ENCODE data around the gene NANP.

The NANP gene

DNA sequence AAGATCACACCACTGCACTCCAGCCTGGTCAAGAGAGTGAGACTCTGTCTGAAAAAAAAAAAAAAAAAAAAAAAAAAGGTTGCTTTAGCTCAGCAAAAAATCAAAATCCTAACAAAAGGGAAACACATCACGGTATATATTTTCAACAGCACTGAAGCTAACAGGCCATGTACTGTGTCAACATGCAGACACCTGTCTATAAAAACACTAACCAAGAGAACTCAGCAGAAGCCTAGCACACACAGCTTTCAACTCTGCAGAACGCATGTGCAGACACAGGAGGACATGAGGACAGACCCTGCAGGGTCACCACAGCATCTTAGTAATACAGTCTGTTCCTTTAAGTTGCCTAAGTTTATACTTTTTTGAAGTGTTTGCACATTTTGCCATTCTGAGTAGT is 52.0 kb downstream of the NANP start:
- no peak for DNase-seq (ENCODE audit: low read depth in 2 of 2)

DNA sequence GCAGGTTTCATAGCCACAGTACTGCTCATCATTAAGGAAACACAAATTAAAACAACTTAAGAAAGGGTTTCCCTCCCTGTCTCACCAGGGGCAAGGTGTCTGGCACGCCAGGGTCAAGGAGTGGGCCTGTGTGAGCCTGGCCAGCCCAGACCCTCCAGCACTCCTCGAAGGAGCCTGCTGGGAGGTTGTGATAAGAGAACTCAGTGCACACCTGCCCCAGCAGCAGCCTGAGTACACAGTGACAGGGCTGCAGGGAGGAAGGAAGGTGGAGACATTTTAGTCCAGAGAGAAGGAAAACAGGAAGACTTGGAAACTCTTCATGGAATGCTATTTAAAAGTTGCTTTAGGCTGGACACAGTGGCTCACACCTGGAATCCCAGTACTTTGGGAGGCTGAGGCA is 52.6 kb downstream of the NANP start:
- DNase-seq (ENCODE audit: low read depth in 2 of 2) = no peak

DNA sequence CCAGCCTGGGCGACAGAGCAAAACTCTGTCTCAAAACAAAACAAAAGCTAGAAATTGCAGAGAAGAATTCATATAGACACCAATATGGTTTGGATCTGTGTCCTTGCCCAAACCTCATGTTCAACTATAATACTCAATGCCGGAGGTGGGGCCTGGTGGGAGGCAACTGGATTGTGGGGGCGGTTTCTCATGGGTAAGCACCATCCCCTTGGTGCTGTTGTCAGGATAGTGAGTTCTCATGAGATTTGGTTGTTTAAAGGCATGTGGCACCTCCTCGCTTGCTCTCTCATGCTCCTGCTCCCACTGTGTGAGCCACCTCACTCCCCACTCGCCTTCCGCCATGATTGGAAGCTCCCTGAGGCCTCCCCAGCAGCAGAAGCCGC is 53.7 kb downstream of the NANP start:
- no peak for DNase-seq (ENCODE audit: low read depth in 2 of 2)

DNA sequence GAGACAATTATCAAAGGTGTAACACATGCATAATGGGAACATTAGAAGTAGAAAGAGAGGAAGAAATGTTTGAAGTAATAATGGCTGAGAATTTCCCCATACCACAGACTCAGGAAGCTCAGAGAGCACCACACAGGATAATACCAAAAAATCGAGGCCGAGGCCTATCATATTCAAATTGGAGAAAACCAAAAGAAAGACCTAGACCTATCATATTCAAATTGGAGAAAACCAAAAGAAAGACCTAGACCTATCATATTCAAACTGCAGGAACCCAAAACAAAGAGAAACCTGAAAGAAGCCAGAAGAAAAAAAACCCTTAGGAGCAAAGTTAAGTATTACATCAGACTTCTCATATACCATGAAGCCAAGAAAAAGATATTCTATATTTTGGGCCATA is 56.5 kb downstream of the NANP start:
- DNase-seq (ENCODE audit: low read depth in 2 of 2) = no peak

DNA sequence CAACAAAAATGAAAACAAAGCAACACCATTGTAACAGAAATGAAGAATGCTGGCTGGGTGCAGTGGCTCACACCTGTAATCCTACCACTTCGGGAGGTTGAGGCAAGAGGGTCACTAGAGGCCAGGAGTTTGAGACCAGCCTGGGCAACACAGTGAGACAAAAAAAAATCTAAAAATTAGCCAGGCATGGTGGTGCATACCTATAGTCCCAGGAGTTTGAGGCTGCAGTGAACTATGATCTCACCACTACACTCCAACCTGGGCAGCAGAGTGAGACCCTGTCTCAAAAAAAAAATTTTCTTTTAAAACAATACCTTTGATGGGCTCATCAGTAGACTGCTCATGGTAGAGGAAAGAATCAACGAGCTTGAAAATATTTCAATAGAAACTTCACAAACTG is 57.0 kb downstream of the NANP start:
- DNase-seq (ENCODE audit: low read depth in 2 of 2) = no peak

DNA sequence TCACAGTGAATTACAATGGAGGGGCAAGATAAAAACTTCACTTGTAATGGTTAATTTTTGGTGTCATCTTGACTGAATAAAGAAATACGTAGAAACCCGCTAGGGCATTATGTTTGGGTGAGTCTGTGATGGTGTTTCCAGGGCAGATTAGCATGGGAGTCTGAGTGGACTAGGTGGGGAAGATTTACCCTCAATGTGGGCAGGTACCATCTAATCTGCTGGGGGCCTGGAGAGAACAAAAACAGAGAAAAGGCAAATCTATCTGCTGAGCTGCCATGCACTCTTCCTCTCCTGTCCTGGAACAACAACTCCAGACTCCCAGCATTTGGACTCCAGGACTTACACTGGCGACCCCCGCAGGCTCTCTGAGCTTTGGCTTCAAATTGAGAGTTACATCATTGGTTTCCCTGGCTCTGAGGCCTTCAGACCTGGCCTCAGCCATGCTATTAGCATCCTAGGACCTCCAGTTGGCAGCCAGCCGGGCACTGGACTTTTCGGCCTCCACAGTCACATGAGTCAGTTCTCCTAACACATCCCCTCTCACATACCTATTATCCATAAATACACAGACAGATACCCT is 58.1 kb downstream of the NANP start:
- no peak for DNase-seq (ENCODE audit: low read depth in 2 of 2)

DNA sequence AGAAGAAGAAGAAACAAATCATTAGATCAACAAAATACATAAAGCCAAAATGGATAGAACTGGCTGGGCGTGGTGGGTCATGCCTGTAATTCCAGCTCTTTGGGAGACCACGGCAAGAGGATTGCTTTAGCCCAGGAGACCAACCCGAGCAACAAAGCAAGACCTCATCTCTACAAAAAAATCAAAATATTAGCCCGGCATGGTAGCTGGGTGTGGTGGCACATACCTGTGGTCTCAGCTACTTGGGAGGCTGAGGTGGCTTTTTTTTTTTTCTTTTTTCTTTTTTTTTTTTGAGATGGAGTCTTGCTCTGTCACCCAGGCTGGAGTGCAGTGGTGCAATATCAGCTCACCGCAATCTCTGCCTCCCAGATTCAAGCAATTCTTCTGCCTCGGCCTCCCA is 59.9 kb downstream of the NANP start:
- no peak for DNase-seq (ENCODE audit: low read depth in 2 of 2)

DNA sequence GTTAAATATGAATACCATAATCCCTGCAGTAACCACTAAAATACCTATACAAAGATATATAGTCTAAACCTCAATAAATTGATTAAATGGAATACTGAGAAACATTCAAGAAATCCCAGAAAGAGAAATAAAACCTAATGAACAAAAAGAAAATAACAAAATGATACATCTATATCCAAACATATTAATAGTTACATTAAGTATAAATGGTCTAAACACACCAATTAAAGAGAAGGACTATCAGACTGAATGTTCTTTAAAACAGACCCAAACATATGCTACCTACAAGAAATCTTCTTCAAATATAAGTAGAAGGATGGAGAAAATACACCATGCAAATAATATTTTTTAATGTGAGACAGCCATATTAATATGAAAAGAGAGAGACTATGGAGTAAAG is 60.5 kb downstream of the NANP start:
- DNase-seq (ENCODE audit: low read depth in 2 of 2) = no peak

All from stimulated activated CD4-positive, alpha-beta T cell treated with anti-CD3 and anti-CD28 coated beads, Interleukin-15, amount 100 ng/mL, for 48 hours (primary cell).